Keratinocyte (primary cell): ENCODE measurements around the gene TRPC4. TPM values are rescaled to one million over a fixed set of nuclear protein-coding genes. Genes with fewer than 3 reads are reported as not detected.
A peak's percentile ranks its signal among the peaks of the same experiment; 100 is the strongest.

Experiments
- DNase-seq: peaks from one replicate; pipeline ENCODE4 v3.0.0-alpha.2; 2011; ENCODE audit warnings: low read depth, missing footprints, low spot score
- FAIRE-seq: peaks from 2 replicates; lab custom pipeline; 2011; peaks lifted over from hg19 to GRCh38; lab: Jason Lieb, UNC
- H2AFZ ChIP-seq: 2 replicates; pipeline ENCODE4 v1.6.0; 2012; ENCODE audit warnings: low read length, control low read depth, inconsistent platforms; ENCODE audit not compliant: control insufficient read depth
- H3K27ac ChIP-seq: 2 replicates; pipeline ENCODE4 v1.5.1; 2011; ENCODE audit warnings: low read length; ENCODE audit not compliant: control insufficient read depth, insufficient read depth
- H3K27me3 ChIP-seq: 3 replicates; pipeline ENCODE4 v1.6.0; 2011; ENCODE audit warnings: low read length; ENCODE audit not compliant: control insufficient read depth, insufficient read depth; ENCODE audit errors: extremely low read depth
- H3K36me3 ChIP-seq, 2 experiments: 2 replicates in 1 of 2; 3 replicates in 1 of 2; pipeline ENCODE4 v1.5.1; 2011; ENCODE audit warnings: low read length in 2 of 2, mild to moderate bottlenecking in 1 of 2; ENCODE audit not compliant: control insufficient read depth in 2 of 2, insufficient read depth in 2 of 2; ENCODE audit errors: extremely low read depth in 1 of 2
- H3K4me1 ChIP-seq: 3 replicates; pipeline ENCODE4 v1.5.1; 2011; ENCODE audit warnings: low read length; ENCODE audit not compliant: control insufficient read depth, insufficient read depth; ENCODE audit errors: extremely low read depth
- H3K4me2 ChIP-seq: 3 replicates; pipeline ENCODE4 v1.6.0; 2011; ENCODE audit warnings: low read depth, low read length; ENCODE audit not compliant: control insufficient read depth, insufficient read depth; ENCODE audit errors: extremely low read depth
- H3K4me3 ChIP-seq, 3 experiments: fragments of 200-600 bp in 1 of 3; sonication (generic) in 1 of 3; 2 replicates in 2 of 3; 3 replicates in 1 of 3; pipeline ENCODE4 v1.5.1; 2011 to 2016; ENCODE audit warnings: low read length in 3 of 3, mild to moderate bottlenecking in 3 of 3, control low read depth in 2 of 3, inconsistent platforms in 1 of 3, low read depth in 1 of 3, mixed read lengths in 1 of 3, mixed run types in 1 of 3, moderate library complexity in 1 of 3; ENCODE audit not compliant: control insufficient read depth in 2 of 3, insufficient read depth in 2 of 3; ENCODE audit errors: extremely low read depth in 1 of 3
- H3K79me2 ChIP-seq: 2 replicates; pipeline ENCODE4 v1.6.0; 2012; ENCODE audit warnings: low read length; ENCODE audit not compliant: control insufficient read depth, insufficient read depth
- H3K9ac ChIP-seq: 3 replicates; pipeline ENCODE4 v1.6.0; 2011; ENCODE audit warnings: low read length; ENCODE audit not compliant: control insufficient read depth, insufficient read depth; ENCODE audit errors: extremely low read depth
- H3K9me1 ChIP-seq: 3 replicates; pipeline ENCODE4 v1.6.0; 2011; ENCODE audit warnings: low read length; ENCODE audit not compliant: control insufficient read depth, insufficient read depth; ENCODE audit errors: extremely low read depth
- H3K9me3 ChIP-seq: 2 replicates; pipeline ENCODE4 v1.5.1; 2012; ENCODE audit warnings: low read depth, low read length; ENCODE audit not compliant: control insufficient read depth
- H4K20me1 ChIP-seq: 3 replicates; pipeline ENCODE4 v1.6.0; 2011; ENCODE audit warnings: low read length; ENCODE audit not compliant: control insufficient read depth, insufficient read depth; ENCODE audit errors: extremely low read depth
- EZH2 ChIP-seq: IDR thresholded peaks from one replicate; pipeline ENCODE4 v1.6.1; 2012; ENCODE audit warnings: inconsistent platforms, mild to moderate bottlenecking, low read length, moderate library complexity
- dilution Hi-C: fragments of 300-500 bp; cut with MboI; formaldehyde crosslinking; loops from one replicate; pipeline ENCODE4 v1.7.0; 2020; ENCODE audit warnings: low sequenced_read_pairs; ENCODE audit not compliant: extremely low pct_ligation_motif_present
- polyA plus RNA-seq, 5 experiments: library from polyadenylated mRNA; depleted of rRNA in 3 of 5; stranded (reverse) in 3 of 5; stranded (forward) in 1 of 5; unstranded in 1 of 5; fragments of >200 nt; gene quantifications; 1 replicate in 1 of 5; 2 replicates in 3 of 5; 3 replicates in 1 of 5; pipeline versions ENCODE4 v1.2.1 to v1.2.3, GENCODE V29; 2011 to 2012; ENCODE audit warnings: missing spikeins in 2 of 5, low read depth in 1 of 5, low replicate concordance in 1 of 5
- TF ChIP-seq, protein P1 (sequence below), 3 experiments: IDR thresholded peaks in 1 of 3; conservative IDR thresholded peaks in 1 of 3; optimal IDR thresholded peaks in 1 of 3; 2 replicates in 2 of 3; 3 replicates in 1 of 3; pipeline versions ENCODE3 to v1.5.1; 2011; ENCODE audit warnings: low read length in 3 of 3, mild to moderate bottlenecking in 3 of 3, moderate library complexity in 2 of 3, control low read depth in 1 of 3, inconsistent platforms in 1 of 3; ENCODE audit not compliant: insufficient read depth in 2 of 3; ENCODE audit errors: extremely low read depth in 1 of 3

Gene TRPC4
- polyA plus RNA-seq, 1 donor (not counting 4 experiments of a cell fraction or from before 2014, with no cell fraction given): not detected

DNA sequence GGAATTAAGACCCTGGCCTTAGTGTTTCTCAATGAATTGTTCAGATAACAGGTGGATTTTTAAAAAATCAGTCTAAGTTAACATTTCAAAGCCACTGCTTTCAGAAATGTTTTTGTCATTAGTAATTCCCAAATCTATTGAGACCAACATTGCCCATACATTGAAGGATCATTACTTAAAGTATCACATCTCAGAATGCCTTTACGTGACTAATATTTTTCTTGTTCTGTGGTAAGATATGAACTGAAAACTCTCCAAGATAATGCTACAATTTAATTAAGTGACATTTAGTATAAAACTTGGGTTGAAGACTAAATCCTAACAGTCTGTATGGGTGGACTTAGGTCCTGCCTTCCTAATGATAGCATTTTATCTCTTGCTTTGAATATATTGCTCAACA is 211.6 kb downstream of the TRPC4 start:
- Histone ChIP-seq H3K9ac (no peak overlapping the region), H3K4me1 (peaks cover 15% of the 10 kb centered on the region), H4K20me1 (no peaks in the 10 kb centered on the region), H3K27ac (no peak overlapping the region), H3K4me2 (no peak overlapping the region), H3K9me3 (no peaks in the 10 kb centered on the region), H3K36me3 (no peaks in the 10 kb centered on the region), H3K4me3 (no peak overlapping the region), H3K9me1 (no peaks in the 10 kb centered on the region), H3K79me2 (no peaks in the 10 kb centered on the region), H3K27me3 (no peaks in the 10 kb centered on the region), H2AFZ (no peak overlapping the region)
- dilution Hi-C loops: no loop called here
- no peak for DNase-seq
- FAIRE-seq: no peak
- no peak for TF ChIP-seq EZH2
- TF ChIP-seq, protein P1, sequence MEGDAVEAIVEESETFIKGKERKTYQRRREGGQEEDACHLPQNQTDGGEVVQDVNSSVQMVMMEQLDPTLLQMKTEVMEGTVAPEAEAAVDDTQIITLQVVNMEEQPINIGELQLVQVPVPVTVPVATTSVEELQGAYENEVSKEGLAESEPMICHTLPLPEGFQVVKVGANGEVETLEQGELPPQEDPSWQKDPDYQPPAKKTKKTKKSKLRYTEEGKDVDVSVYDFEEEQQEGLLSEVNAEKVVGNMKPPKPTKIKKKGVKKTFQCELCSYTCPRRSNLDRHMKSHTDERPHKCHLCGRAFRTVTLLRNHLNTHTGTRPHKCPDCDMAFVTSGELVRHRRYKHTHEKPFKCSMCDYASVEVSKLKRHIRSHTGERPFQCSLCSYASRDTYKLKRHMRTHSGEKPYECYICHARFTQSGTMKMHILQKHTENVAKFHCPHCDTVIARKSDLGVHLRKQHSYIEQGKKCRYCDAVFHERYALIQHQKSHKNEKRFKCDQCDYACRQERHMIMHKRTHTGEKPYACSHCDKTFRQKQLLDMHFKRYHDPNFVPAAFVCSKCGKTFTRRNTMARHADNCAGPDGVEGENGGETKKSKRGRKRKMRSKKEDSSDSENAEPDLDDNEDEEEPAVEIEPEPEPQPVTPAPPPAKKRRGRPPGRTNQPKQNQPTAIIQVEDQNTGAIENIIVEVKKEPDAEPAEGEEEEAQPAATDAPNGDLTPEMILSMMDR (optimal IDR thresholded peaks at IDR 0.05 in 1 of 3, IDR thresholded peaks at IDR 0.05 in 1 of 3, conservative IDR thresholded peaks at IDR 0.05 in 1 of 3; ENCODE audit: extremely low read depth in 1 of 3, insufficient read depth in 2 of 3, low read length in 3 of 3): no peak

DNA sequence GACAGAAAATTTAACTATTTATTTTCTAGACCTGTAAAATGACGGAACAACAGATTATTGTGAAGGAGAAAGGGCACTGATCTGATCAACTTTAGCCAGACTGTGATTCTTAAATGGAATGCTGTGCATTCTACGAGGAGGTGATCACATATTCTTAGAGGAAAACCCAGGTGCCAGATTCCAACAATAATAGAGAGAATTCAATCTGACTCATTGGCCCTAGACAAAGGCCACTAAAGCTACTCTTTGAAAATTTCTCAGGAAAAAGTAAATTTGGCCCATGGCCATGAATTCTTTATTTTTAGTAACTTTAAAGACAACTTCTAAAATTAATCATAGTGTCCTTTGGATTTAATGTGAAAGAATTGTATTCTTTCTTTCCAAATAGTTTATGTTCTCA is 212.4 kb downstream of the TRPC4 start:
- H3K27me3 ChIP-seq: no peaks in the 10 kb centered on the region
- no peak overlapping the region for H2AFZ ChIP-seq
- peak overlapping the region; percentile 65 for H3K27ac ChIP-seq
- dilution Hi-C loops: no loop called here
- DNase-seq: peak; percentile 41
- TF ChIP-seq, protein P1 (optimal IDR thresholded peaks at IDR 0.05 in 1 of 3, IDR thresholded peaks at IDR 0.05 in 1 of 3, conservative IDR thresholded peaks at IDR 0.05 in 1 of 3; ENCODE audit: extremely low read depth in 1 of 3, insufficient read depth in 2 of 3, low read length in 3 of 3): no peak
- TF ChIP-seq EZH2: no peak
- peaks cover 15% of the 10 kb centered on the region for H3K4me1 ChIP-seq
- no peaks in the 10 kb centered on the region for H3K36me3 ChIP-seq
- H3K4me2 ChIP-seq: peak overlapping the region; percentile 56
- H3K9me3 ChIP-seq: no peaks in the 10 kb centered on the region
- peak overlapping the region in 1 of 3 experiments; percentile 38 for H3K4me3 ChIP-seq
- no peaks in the 10 kb centered on the region for H3K79me2 ChIP-seq
- no peaks in the 10 kb centered on the region for H4K20me1 ChIP-seq
- H3K9ac ChIP-seq: no peak overlapping the region
- no peaks in the 10 kb centered on the region for H3K9me1 ChIP-seq
- FAIRE-seq: no peak
